Superior temporal gyrus (tissue), 1 donor: ENCODE results near the gene SORL1-AS1.
A peak's percentile ranks its signal among the peaks of the same experiment; 100 is the strongest.
"Not testable (repeated sequence)": the region's sequence is repeated elsewhere in the genome, so short reads cannot be mapped to it uniquely, and the experiment has no call there.

Source experiments
- DNase-seq: peaks from one replicate; pipeline ENCODE4 v3.0.0-alpha.2; 2016; ENCODE audit errors: extremely low spot score

The SORL1-AS1 gene

DNA sequence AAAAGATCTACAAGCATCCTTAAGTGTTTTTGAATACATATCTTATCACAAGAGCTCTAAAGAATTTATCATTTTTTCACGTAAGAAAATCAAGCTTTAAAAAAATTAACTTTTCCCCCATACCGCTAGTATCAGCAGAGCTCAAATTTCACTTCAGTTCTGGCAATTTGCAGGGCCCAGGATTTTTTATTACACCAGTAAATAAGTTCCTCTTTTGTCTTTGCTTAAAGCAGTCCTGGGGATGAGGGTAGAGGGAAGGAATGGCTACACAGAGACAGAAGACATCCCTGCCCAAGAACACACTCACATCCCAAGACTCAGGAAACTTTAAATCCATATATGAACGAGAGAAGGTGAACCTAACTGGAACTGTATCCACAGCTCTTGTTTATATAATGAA is 23.2 kb downstream of the SORL1-AS1 start:
- no peak for DNase-seq

DNA sequence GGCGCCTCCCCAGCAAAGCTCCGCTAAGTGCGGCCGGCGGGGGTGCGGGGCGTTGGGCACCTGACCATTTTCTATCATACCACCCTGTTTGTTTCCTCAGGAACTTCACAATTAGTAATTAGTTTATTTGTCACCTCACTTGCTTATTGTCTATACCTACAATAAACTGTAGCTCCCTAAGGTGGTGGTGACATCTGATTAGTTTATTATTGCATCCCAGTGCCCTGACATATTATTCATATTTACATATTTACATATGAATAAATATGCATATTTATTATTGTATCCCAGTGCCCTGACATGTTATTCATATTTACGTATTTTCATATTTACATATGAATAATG is 25.4 kb downstream of the SORL1-AS1 start:
- no peak for DNase-seq

DNA sequence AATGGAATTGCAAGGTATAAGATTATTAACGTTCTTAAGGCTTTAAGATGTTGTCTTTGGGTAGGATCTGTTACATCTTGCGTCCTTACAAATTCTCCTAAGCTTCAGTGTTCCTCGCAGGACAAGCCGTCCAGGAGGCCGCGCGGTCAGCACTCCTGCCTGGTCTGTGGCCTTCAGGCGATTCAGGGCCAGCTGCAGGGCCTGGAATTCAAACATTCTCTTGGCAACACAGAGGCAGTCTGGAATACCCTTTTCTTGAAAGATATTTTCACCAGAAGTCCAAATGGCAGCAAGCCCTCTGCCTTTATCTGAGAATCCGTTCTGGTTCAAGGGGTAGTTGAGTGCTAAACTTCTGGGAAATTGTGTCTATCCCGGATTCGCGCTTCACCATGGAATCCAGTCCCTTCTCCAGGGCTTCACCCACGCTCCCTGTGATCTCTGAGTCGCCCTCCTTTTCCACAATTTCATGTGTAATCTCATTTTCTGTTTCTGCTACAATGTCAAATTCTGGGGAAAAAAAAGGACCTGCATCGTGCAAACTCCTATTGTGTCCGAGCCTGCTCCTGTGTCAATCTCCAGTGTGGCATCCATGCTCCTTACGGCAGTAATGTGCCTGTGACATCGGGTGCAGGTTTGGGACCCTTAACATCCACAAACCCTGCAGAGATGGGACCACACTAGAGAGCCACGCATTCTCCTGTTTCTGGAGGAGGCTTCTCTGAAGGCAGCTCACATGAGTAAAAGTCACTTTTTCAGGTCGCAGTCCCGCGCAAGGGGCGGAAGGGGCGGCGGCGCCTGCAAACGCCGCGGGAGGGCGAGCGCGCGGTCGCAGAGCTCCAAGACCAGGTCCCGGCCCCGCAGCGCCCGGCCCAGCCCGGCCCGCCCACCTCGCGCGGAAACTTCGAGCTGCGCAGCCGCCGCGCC is 26.0 kb downstream of the SORL1-AS1 start:
- no peak for DNase-seq

DNA sequence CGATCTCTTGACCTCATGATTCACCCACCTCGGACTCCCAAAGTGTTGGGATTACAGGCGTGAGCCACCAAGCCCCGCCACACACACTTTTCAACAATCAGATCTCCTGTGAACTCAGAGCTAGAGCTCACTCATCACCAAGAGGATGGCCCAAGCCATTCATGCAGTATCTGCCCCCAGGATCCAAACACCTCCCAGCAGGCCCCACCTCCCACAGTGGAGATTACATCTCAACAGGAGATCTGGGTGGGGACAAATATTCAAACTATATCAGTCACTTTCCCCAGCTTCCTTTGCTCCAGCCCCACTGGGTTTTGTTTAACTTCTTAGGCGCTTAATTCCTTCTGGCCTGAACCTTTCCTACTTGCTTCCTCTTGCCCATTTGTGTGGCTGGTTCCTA is 26.9 kb downstream of the SORL1-AS1 start:
- no peak for DNase-seq

DNA sequence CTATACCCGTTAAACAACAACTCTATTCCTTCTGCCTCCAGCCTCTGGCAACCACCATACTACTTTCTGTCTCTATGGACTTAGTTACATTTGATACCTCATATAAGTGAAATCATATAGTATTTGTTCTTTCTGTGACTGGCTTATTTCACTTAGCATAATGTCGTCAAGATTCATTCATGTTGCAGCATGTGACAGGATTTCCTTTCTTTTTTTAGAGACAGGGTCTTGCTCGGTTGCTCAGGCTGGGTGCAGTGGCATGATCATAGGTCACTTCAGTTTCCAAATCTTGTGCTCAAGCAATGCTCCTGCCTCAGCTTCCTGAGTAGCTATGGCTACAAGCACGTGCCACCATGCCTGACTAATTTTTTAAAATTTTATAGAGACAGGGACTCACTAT is 30.1 kb downstream of the SORL1-AS1 start:
- DNase-seq, result no peak

DNA sequence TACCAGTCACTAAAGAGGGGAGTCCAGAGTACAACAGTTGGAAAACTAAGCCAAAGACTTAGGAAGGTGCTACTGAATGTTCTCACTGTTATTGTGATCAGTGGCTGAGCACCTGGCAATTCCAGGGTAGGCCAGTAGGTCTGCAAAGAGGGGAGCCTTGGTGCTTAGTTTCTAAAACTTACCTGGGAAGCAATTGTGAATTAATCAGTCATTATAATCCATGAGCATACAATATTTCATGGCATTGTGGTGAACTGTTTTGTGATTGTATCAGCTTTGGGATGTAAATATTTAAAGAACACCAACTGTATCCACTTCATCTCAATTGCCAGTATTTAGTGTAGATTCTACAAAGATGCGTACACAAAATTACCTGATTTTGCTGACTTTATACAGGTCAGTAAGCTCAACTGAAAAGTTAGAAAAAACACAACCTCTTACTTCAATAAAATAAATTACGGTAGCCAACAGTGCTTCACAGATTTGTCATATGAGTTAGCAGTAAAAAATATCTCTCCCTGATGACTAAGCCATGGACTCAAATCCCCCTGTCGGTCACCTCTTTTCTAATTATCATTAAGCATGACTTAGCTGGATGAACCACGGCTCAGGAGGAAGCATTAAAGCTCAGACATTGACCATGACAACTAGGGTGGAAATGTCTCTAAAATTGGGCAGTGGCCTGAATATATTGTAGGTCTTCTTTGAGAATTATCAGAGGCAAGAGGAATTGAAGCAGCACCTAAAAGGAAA is 31.4 kb downstream of the SORL1-AS1 start:
- no peak for DNase-seq

DNA sequence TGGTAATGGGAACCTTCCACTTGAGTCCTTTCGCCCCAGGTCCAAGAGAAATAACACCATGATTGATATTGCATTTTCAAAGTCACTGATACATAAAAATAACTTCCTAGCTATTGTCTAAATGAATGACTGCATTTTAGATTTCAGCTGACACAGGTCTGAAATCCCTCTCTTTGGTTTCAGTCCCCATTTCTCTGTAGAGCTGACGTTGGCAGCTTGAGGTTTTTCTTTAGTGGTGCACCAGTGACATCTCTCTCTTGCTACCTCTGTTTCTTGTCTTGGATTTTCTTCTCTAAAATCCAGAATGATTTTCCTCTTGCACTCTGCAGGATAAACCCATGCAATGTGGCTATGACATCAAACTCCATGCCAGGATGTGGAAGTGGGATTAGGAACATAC is 32.4 kb downstream of the SORL1-AS1 start:
- DNase-seq, result no peak

DNA sequence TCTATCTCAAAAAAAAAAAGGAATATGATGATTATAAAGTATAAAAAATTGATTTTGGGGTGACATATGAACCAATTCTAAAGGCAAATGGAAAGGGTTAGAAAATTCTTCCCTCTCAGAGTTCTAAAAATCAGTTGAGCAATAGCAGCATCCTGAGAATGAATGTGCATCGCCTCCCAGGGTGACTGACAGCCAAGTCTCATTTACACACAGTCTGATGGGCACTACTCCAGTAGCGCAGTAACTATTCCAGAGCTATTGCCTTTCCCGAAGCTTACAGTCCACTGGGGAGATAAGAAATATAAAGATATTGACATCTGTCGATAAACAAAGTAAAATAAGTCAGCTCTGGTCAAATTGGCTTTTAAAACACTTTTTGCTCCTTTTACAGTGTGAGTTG is 32.9 kb downstream of the SORL1-AS1 start:
- no peak for DNase-seq

DNA sequence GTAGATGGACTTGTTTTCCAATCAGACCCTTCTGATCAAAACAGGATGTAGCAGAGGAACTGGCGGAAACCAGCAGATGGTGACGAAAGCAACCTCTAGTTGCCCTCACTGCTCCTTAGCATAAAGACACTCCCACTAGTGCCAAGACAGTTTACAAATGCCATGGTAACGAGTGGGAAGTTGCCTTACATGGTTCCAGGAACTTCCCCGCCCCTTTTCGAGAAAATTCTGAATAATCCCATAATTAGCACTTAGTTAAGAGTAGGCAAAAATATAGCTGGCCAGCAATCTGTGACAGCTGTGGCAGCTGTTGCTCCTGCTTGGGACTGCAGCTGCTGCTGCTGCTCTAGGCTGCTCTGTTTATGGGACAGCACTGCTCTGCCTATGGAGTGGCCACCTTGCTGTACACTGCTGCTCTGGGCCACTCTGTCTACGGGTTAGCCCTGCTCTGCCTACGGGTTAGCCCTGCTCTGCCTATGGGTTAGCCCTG is 34.1 kb downstream of the SORL1-AS1 start:
- no peak for DNase-seq

DNA sequence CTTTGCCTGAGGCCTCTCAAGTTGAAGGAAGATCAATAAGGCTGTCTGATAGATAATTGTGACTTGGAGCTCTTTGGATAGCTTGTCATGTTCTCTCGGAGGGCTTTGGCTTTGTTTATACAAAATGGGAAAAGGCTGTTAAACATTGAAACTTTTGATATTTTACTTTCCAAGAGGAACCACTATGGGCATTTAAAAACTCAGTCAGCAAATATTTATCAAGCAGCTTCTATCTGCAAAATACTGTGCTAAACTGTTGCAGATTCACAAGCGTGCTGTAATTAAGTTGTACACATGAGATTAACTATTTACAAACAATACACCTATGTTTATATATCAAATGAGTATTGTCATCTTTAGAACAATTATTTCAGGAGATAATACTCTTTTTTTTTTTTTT is 35.2 kb downstream of the SORL1-AS1 start:
- no peak for DNase-seq

DNA sequence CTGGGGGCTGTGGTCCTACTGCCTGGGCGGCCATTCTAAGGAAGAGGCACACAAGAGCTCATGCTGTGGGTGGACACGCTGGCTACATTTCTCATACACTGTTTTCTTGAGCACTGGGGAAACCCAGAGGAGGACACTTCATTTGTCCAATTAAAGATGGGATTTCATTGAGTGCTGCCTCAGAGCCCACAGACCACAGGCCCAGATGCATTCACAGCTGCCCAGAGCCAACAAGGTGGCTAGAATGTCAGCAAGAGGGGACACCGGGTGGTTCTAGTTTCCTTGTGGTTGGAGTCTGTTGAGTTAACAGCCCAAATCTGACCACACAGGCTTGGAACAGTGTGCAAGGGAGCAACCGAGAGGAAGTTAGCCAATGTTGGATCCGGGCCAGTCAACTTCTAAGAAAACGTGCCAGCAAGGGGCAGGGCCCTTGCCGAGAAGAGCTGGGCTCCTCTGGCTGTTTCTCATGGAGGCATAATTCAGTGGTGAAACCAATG is 35.7 kb downstream of the SORL1-AS1 start:
- DNase-seq, result peak; percentile 63

DNA sequence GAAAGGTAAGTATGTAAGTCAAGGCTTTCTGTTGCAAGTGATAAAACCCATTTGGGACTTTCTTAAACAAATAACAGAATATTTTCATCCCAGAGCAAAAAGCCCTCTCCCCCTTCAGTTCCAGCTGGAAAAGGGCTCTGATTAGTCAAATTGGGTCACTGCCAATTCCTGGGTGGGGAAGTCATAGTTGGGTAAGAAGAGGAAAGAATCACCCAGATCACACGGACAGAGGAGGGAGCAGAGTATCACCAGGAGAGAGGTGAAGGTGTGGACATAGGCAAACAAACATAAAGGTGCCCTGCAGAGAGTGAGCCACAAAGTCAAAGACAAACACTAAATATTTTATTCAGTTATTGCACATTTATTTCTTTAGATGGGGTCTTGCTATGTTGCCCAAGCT is 36.9 kb downstream of the SORL1-AS1 start:
- DNase-seq, result no peak

DNA sequence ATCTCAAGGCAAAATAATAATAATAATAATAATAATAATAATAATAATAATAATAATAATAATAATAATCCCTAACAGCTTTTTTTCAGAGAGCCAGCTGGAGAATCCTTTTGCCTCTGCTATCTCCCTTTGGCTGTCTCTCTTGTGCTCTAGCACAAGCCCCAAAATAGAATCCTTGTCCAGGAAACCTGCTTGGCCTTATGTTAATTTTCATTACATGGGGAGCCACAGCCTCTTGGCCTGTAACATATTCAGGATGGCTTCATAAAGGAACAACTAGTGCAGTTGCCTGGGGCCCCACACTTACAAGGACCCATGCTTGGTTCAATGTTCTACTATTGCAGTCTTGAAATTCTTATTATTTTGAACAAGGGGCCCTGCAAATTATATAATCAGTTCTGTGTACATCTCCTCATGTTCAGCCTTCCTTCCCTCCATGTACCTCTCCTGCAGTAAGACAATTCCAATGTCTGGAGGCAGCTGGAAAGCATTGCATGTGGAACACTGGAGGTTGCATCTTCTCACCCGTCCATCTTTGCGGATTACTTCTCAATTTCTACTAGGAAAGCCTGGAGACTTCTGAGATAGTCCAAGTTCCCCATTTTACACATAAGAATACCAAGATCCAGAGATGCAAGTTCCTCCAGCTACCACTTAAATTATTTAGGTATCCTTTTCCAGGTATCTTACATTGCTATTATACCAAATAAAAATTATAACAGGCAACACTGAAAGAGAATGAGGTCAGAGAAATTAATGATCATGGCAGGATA is 38.4 kb downstream of the SORL1-AS1 start:
- no peak for DNase-seq

DNA sequence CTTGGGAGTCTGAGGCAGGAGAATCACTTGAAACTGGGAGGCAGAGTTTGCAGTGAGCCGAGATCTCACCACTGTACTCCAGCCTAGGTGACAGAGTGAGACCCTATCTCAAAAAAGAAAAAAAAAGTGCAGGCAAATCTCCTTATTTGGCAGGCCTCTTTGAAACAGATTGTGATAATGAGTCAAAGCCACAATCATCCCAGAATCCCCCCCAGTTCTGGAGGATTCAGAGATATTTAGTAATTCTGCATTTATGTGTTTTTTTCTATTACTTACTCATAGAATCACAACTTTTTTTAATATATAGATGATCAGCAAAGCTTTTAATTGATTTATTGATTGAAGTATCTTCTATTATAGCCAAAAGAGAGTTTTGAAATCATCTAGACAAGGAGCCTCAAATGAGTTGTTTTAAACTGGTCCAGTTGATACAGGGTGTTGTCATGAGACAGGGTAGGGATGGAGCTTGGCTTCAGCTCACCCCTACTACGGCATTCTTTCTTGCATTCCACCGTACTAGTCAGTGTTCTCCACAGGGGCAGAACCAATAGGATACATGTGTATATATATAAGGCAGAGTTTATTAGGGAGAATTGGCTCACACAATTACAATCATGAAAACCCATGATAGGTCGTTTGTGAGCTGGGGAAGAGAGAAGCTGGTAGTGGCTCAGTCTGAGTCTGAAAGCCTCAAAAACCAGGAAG is 39.9 kb downstream of the SORL1-AS1 start:
- no peak for DNase-seq

DNA sequence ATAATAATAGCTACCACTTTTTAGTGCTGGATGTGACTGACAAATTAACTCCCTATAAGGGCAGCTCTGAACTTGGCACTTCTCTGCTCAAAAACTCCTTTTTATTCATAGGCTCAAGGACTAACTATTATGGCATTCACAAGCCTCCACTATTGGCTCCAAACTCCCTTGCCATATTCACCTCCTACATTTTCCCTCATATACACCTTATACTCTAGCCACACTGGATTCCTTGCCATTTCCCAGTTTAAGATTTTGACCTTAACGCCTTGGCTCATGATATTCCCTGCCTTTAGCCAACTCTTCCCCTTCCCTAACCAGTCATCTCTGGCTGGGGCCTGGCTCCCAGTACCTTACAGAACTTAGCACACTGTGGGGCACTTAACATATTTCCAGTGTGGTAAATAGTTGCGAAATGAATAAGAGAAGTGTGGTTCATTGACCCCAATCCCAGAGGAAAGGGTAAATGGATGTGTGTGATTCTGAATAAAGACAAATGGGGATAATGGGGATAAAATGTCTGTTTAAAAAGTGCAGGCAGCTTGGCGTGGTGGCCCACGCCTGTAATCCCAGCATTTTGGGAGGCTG is 40.7 kb downstream of the SORL1-AS1 start:
- no peak for DNase-seq

DNA sequence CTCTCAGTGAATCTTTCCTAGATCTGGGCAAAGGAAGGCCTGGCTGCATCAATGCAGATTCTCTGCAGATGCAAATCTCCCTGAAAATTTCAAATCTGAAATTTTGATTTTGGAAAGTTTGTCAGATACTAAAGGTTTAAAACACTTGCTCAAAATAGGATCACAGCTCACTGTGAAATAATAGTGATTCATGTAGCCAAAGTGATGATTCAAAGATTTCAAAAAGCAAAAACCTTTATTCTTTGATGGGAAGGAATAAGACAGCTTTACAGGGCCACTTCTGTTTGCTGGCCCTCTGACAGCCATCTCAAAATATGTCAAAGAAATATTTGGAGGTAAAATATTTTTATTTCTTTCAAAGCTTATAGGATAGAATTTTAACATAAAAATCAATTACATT is 41.4 kb downstream of the SORL1-AS1 start:
- not testable (repeated sequence) for DNase-seq

DNA sequence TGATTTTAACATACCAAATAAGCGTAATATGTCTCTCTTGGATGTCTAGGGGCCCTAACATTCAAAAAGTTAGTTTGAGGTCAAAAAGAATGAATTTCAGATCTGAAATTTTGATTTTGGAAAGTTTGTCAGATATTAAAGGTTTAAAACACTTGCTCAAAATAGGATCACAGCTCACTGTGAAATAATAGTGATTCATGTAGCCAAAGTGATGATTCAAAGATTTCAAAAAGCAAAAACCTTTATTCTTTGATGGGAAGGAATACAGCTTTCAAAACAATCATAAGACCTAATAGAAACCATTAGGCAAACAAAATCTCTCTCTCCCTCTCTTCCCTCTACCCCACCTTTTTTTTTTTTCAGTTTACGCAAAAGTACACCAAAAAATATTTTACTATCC is 42.7 kb downstream of the SORL1-AS1 start:
- DNase-seq, result not testable (repeated sequence)

DNA sequence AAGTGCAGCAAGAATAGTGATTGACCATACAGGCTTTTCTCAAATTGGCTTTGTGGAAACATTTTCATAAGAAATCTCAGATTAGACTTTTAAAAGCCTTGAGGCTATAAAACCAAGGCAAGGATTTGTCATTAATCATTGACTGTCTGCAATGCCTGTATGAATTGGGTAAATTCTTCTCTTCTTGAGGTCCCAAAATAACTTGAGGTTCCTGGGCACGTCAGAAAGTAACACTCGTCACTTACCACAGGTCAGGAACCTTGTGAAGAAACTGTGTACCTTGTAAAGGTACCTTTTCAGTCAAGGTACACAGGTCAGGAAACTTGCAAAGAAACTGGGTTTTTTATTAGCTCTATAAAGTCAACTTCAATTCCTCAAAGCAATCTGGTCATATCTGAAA is 43.9 kb downstream of the SORL1-AS1 start:
- no peak for DNase-seq

DNA sequence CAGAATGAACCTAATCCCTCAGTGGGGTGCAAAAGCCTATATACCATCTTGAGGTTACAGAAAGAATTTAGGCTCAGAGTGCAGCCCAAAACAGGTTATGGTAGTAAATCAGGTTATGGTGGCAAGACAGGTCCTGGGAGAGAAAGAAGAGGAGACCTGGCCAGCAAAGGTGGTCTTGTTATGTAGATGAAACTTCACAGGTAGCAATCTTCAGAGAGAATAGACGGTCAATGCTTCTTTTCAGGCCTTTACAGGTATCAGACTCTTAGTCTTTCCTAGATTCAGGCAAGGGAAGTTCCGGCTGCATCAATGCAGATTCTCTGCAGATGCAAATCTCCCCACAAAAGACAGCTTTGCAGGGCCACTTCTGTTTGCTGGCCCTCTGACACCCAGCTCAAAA is 46.5 kb downstream of the SORL1-AS1 start:
- DNase-seq, result no peak

DNA sequence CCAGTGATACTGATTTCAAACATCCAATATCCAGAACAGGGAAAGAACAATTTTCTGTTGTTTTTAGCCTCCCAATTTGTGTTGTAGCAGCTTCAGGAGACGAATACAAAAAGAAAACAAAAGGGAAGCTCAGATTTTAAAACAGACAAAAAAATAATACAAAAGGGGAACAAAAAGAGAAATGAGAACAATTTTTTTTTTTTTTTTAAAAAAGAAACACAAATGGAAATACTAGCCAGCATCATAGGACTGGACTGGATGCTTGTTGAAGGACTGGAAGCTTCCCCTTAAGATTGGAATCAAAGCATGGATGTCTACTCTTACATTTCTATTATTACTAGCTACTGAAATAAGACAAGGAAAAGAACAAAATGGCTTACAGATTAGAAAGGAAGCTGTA is 47.1 kb downstream of the SORL1-AS1 start:
- DNase-seq, result no peak

DNA sequence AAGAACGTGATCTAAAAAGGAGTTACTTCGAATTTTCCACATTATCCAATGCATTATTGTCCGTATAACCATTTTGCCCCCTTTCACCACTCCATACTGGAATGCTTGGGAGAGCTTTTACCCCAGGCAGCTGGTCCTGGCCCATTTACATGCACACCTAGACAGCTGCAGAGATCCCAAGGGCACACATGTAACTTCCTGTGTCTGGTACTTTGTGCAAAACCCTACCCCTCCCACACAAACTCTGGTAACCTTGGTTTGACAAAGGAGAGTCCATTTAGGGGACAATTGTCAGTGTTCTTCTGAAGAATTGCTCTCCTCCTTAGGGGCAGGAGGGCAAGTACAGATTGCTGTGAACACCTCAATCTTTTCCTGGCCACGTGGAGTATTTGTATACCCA is 58.0 kb downstream of the SORL1-AS1 start:
- DNase-seq, result no peak
